AG04450 (cell line): ENCODE measurements around the gene CMTM5. TPM values are rescaled to one million over a fixed set of nuclear protein-coding genes. Genes with fewer than 3 reads are reported as not detected.

Source experiments
- CTCF ChIA-PET: fragments of 300-600, 350-600 bp; formaldehyde crosslinking; extraction: SDS; loops from one replicate; lab custom pipeline; 2022; ENCODE audit warnings: antibody characterized with exemption, inconsistent platforms; lab: Charles Lee
- POLR2A ChIA-PET: fragments of 350-600 bp; formaldehyde crosslinking; extraction: SDS; loops from one replicate; lab custom pipeline; 2021; ENCODE audit warnings: antibody characterized with exemption, inconsistent platforms; lab: Yijun Ruan, JAX
- DNase-seq: peaks from one replicate; pipeline ENCODE4 v3.0.0-alpha.2; 2011; ENCODE audit warnings: low read depth, low spot score
- H3K27ac ChIP-seq: one replicate; pipeline ENCODE4 v1.5.1; 2012; ENCODE audit warnings: low read depth, low read length, control low read depth
- H3K27me3 ChIP-seq: one replicate; pipeline ENCODE4 v1.6.0; 2012; ENCODE audit warnings: low read length; ENCODE audit not compliant: control insufficient read depth, insufficient read depth
- H3K4me3 ChIP-seq: 2 replicates; pipeline ENCODE4 v1.5.1; 2011; ENCODE audit warnings: mild to moderate bottlenecking, low read depth, low read length, control low read depth
- H3K9me3 ChIP-seq: 2 replicates; pipeline ENCODE4 v1.5.1; 2012; ENCODE audit warnings: low read length; ENCODE audit not compliant: control insufficient read depth, insufficient read depth
- CTCF ChIP-seq: IDR thresholded peaks from 2 replicates; pipeline ENCODE4 v1.5.1; 2011; ENCODE audit warnings: low read depth, low read length, control low read depth, inconsistent platforms
- polyA plus RNA-seq: library from polyadenylated mRNA; depleted of rRNA; stranded (reverse); fragments of >200 nt; gene quantifications from 2 replicates; pipeline ENCODE4 v1.2.3, GENCODE V29; 2011

CMTM5 gene
- polyA plus RNA-seq, 1 experiment, result 0.37 TPM

- POLR2A ChIA-PET, result no interaction called here
Observed at GRCh38 chr14:23408307-23408630, 31.4 kb downstream of the CMTM5 start.

GRCh38 chr14:23409475-23409874 is 32.6 kb downstream of the CMTM5 start:
- no peak for TF ChIP-seq CTCF
- no peak for DNase-seq
- peaks cover 15% of the 10 kb centered on the region for H3K27me3 ChIP-seq
- no peak overlapping the region for H3K27ac ChIP-seq
- no peaks in the 10 kb centered on the region; the same call in 1 of the 2 replicates for H3K9me3 ChIP-seq
- ChIA-PET CTCF (no interaction called here), POLR2A (no interaction called here)
- H3K4me3 ChIP-seq, result no peak overlapping the region

More at GRCh38 chr14:23408307-23408630, 31.4 kb downstream of the CMTM5 start:
- CTCF ChIA-PET, result no interaction called here
- Histone ChIP-seq H3K27ac (no peak overlapping the region), H3K27me3 (peaks cover 17% of the 10 kb centered on the region), H3K4me3 (no peak overlapping the region), H3K9me3 (no peaks in the 10 kb centered on the region; the same call in 1 of the 2 replicates)
- DNase-seq, result no peak
- no peak for TF ChIP-seq CTCF

- no peaks in the 10 kb centered on the region; the same call in 1 of the 2 replicates for H3K9me3 ChIP-seq
- H3K27ac ChIP-seq, result no peak overlapping the region
- H3K4me3 ChIP-seq, result no peak overlapping the region
- CTCF ChIA-PET, result no interaction called here
- POLR2A ChIA-PET, result no interaction called here
- H3K27me3 ChIP-seq, result peaks cover 15% of the 10 kb centered on the region
- no peak for DNase-seq
- no peak for TF ChIP-seq CTCF
Observed at GRCh38 chr14:23409966-23410635, 33.3 kb downstream of the CMTM5 start.

GRCh38 chr14:23411563-23412525 is 35.0 kb downstream of the CMTM5 start:
- DNase-seq, result no peak
- ChIA-PET CTCF (no interaction called here), POLR2A (no interaction called here)

More at GRCh38 chr14:23411563-23412525, 35.0 kb downstream of the CMTM5 start:
- Histone ChIP-seq H3K27ac (no peak overlapping the region), H3K9me3 (no peaks in the 10 kb centered on the region; the same call in 1 of the 2 replicates), H3K27me3 (peaks cover 15% of the 10 kb centered on the region), H3K4me3 (no peak overlapping the region)
- TF ChIP-seq CTCF, result no peak
